Pancreas (tissue), 10 donors: ENCODE data around the gene ZNF71. TPM values are rescaled to one million over a fixed set of nuclear protein-coding genes. Genes with fewer than 3 reads are reported as not detected.

Experiments
- ATAC-seq, 4 donors: fragments of 200-7000 bp; cut with Tn5 transposase; one replicate each; pipeline versions ENCODE4 v1.8.0 to v1.9.1; 2020; ENCODE audit warnings: mild to moderate bottlenecking in 4 of 4, moderate library complexity in 4 of 4
- DNase-seq, 6 donors: peaks; one replicate each; pipeline ENCODE4 v3.0.0-alpha.2; 2020
- FAIRE-seq: peaks from 2 replicates; lab custom pipeline; 2012; peaks lifted over from hg19 to GRCh38; lab: Jason Lieb, UNC
- H3K27ac ChIP-seq, 4 donors: fragments of 200-600 bp; sonication (generic); 1 replicate in 3 of 4; 2 replicates in 1 of 4; pipeline versions ENCODE4 v1.5.0 to v1.8.0; 2020
- H3K27me3 ChIP-seq, 4 donors: fragments of 200-600 bp; one replicate each; pipeline ENCODE4 v1.8.0; 2021
- H3K36me3 ChIP-seq, 3 donors: fragments of 200-600 bp; sonication (generic) in 1 of 3; one replicate each; pipeline versions ENCODE4 v1.5.0 to v1.8.0; 2020 to 2021
- H3K4me1 ChIP-seq, 3 donors: fragments of 200-600 bp; one replicate each; pipeline ENCODE4 v1.8.0; 2021
- H3K4me3 ChIP-seq, 4 donors: fragments of 200-600 bp; sonication (generic) in 2 of 4; one replicate each; pipeline versions ENCODE4 v1.5.0 to v1.8.0; 2020 to 2021
- H3K9me3 ChIP-seq, 4 donors: fragments of 200-600 bp; one replicate each; pipeline ENCODE4 v1.8.0; 2021
- CTCF ChIP-seq, 4 donors: fragments of 200-600 bp; sonication (generic) in 3 of 4; IDR thresholded peaks; one replicate each; pipeline versions ENCODE4 v1.5.0 to v1.8.0; 2021; ENCODE audit warnings: antibody characterized with exemption in 4 of 4
- WGBS, 2 donors: extraction: QIAGEN DNeasy Blood & Tissue Kit; methylation state at CpG; one replicate each; pipeline ENCODE4 v1.1.7; 2013; 5-methylcytosine and 5-hydroxymethylcytosine counted together
- intact Hi-C, 3 donors: fragments of 100-400 bp; cut with DNase I; formaldehyde crosslinking; loops; one replicate each; pipeline versions ENCODE4 v1.11.1 to v1.14.2; 2022
- polyA plus RNA-seq, 2 donors: library from polyadenylated mRNA; stranded (reverse); fragments of 200-250 nt; gene quantifications; one replicate each; pipeline ENCODE4 v1.2.3, GENCODE V29; 2013
- total RNA-seq, 6 donors: library from RNA; stranded (reverse); fragmentation: NEBNext Ultra II Directional in 4 of 6; extraction: Animal tissue kit (Norgen Biotek cat#: 25700) in 4 of 6; gene quantifications; one replicate each; pipeline versions ENCODE4 v1.2.1 to v1.2.4, GENCODE V29; 2021 to 2023
- donor health status: healthy with polysubstance abuse.
- donor health status: DM: no; HTN: no; CAD: no; lungs with moderate emphysema.
- donor health status: DM: no; HTN: no; CAD: no.
- donor health status: control.
- donor health status: control.
- donor health status: Bipolar disorder and iron deficiency.
- donor health status: DM: yes; HTN: yes; CAD: no.
- donor health status: DM: no; HTN: no; CAD: no.
- donor health status: DM: no; HTN: no; CAD: no.
- donor health status: DM: yes; HTN: yes; CAD: no.

The ZNF71 gene
- total and polyA plus RNA-seq, 8 donors = 1.8 to 4.1 (median 2.0) TPM

GRCh38 chr19:56566904-56567273 is 28.2 kb upstream of the ZNF71 start:
- Histone ChIP-seq H3K27me3 (no peaks in the 10 kb centered on the region), H3K36me3 (peaks cover 0 to 9% (median 6%) of the 10 kb centered on the region in 3 donors), H3K9me3 (peaks cover 0 to 3% (median 0%) of the 10 kb centered on the region in 4 donors), H3K27ac (peak overlapping the region; percentile 4 to 69 (median 61)), H3K4me1 (no peaks in the 10 kb centered on the region), H3K4me3 (peak overlapping the region; percentile 57 to 96 (median 87))
- DNase-seq = peak in 5 of 6 donors; percentile 30 to 73 (median 49)
- no peak for FAIRE-seq
- peak; percentile 57 to 76 (median 68) for ATAC-seq
- intact Hi-C loops = no loop called here
- TF ChIP-seq CTCF (IDR thresholded peaks at IDR 0.05) = no peak
- WGBS, 2 donors = 1% methylated on average over 23 of the region's 23 CpGs

- FAIRE-seq = no peak
- Histone ChIP-seq H3K9me3 (peaks cover 0 to 3% (median 0%) of the 10 kb centered on the region in 4 donors), H3K4me1 (no peaks in the 10 kb centered on the region), H3K36me3 (peaks cover 0 to 9% (median 6%) of the 10 kb centered on the region in 3 donors), H3K4me3 (peak within 1 kb of the TSS; percentile 57 to 96 (median 87)), H3K27me3 (no peaks in the 10 kb centered on the region), H3K27ac (peak within 1 kb of the TSS; percentile 4 to 69 (median 61))
- TF ChIP-seq CTCF (IDR thresholded peaks at IDR 0.05) = no peak
- peak; percentile 93 to 98 (median 96) for DNase-seq
- intact Hi-C loops = no loop called here
- peak; percentile 99 to 100 (median 100) for ATAC-seq
- 2 to 3% methylated on average over 62 to 66 of the region's 66 CpGs for WGBS, 2 donors
Observed at GRCh38 chr19:56567274-56568120, 27.6 kb upstream of the ZNF71 start, which contains the start of gene ZNF470. Gene ZNF470, plus strand, starts transcription at chr19:56567468. Its CDS starts 2,844 bp downstream, at chr19:56570312.

- H3K4me3 ChIP-seq = no peak overlapping the region
- DNase-seq = no peak
- TF ChIP-seq CTCF (IDR thresholded peaks at IDR 0.05) = no peak
- H3K9me3 ChIP-seq = peaks cover 1 to 15% (median 4%) of the 10 kb centered on the region in 4 donors
- FAIRE-seq = no peak
- H3K27ac ChIP-seq = no peak overlapping the region
- peaks cover 0 to 39% (median 16%) of the 10 kb centered on the region in 3 donors for H3K36me3 ChIP-seq
- H3K27me3 ChIP-seq = no peaks in the 10 kb centered on the region
- no peak for ATAC-seq
- no peaks in the 10 kb centered on the region for H3K4me1 ChIP-seq
- 48 to 49% methylated on average over 2 of the region's 2 CpGs for WGBS, 2 donors
- intact Hi-C loops = no loop called here
Observed at GRCh38 chr19:56572589-56572988, 22.5 kb upstream of the ZNF71 start.

- no peak overlapping the region for H3K4me3 ChIP-seq
- FAIRE-seq = no peak
- no peaks in the 10 kb centered on the region for H3K27me3 ChIP-seq
- intact Hi-C loops = no loop called here
- H3K27ac ChIP-seq = no peak overlapping the region
- H3K9me3 ChIP-seq = peaks cover 3 to 28% (median 5%) of the 10 kb centered on the region in 4 donors
- TF ChIP-seq CTCF (IDR thresholded peaks at IDR 0.05) = no peak
- no peak for DNase-seq
- no peaks in the 10 kb centered on the region for H3K4me1 ChIP-seq
- ATAC-seq = no peak
- peaks cover 0 to 39% (median 16%) of the 10 kb centered on the region in 3 donors for H3K36me3 ChIP-seq
- 96 to 97% methylated on average over 3 of the region's 3 CpGs for WGBS, 2 donors
Observed at GRCh38 chr19:56573914-56574313, 21.2 kb upstream of the ZNF71 start.
